Kidney capillary endothelial cell (primary cell): ENCODE measurements around the gene EIF4G3.

Experiments used
- DNase-seq: peaks from one replicate; pipeline ENCODE4 v3.0.0-alpha.2; 2018; ENCODE audit warnings: low spot score

Gene EIF4G3

DNA sequence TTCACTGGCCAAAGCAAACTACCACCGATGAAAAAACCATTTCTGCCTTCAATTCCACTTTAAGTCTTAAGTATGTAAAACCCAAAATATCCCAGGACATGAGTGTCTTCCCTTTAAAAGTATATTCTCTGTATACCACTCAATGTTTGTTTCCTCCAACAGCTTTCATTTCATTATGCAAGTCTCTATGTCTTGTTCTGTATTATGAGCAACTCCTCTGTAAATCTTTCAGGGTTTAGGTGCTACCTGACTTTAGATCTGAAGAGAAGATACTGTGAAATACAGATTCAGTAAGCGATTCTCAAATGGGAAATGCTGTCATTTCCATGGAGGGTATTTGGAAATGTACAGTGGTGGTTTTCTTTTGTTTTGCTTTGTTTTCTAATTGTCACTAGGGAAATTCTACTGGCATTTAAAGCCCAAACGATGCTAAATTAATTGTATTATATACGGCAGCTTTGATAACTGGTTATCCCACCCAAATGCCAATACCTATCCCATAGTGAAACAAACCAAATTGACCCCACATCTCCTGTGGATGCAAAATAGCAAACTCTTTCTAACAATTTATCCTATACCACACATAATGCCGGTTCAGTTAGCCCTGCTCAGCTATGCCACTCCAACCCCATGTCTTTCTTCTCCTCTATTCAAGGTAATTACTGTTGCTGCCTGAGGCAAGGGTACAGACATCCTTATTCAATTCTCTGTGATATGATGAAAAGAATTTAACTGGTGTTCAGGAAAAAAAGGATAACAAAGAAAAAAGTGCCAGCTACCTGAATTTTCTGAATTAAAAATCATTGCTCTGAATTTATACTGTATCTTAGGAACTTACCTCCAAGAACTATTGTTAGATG, 182.8 kb downstream of the EIF4G3 start:
- DNase-seq = no peak

DNA sequence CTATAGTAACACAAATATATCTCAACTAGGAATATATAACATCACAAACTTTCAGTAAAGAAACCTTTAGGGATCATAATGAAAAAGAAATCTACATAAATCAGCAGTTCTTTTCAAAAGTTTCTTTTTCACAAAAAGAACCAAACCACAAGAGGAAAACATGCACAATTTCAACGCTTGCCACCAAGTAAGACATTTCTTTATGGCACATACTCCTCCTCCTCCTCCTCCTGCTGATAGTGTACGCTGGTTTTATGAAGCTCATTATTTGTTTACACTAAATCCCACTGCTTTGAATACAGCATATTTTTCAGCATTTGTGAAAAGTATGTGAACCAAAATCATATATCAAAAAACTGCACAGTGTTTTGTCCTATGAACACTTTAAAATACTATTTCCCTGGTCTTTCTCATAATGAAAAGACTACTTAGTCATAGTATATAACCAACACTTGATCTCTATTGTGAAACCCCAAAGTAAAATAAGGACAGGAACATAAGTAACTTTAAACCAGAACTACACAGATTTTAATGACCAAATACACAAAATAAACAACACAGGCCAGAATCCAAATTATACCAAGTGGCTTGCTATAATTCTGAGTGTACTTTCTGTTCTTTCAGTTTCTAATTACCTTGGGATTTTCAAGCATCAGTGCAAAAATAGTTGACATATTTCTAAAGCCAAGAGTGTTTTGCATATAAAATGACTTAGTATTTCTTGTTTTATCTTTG, 184.2 kb downstream of the EIF4G3 start:
- no peak for DNase-seq

DNA sequence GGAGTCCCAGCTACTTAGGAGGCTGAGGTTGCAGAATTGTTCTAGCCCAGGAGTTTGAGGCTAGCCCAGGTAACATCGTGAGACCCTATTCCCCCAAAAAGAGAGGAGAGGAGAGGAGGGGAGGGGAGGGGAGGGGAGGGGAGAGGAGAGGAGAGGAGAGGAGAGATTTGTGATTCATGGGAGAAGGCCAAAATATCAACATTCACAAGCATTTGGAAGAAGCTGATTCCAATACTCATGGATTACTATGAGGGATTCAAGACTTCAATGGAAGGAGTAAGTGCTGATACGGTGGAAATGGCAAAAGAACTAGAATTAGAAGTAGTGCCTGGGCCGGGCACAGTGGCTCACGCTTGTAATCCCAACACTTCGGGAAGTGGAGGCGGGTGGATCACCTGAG, 187.8 kb downstream of the EIF4G3 start:
- no peak for DNase-seq

DNA sequence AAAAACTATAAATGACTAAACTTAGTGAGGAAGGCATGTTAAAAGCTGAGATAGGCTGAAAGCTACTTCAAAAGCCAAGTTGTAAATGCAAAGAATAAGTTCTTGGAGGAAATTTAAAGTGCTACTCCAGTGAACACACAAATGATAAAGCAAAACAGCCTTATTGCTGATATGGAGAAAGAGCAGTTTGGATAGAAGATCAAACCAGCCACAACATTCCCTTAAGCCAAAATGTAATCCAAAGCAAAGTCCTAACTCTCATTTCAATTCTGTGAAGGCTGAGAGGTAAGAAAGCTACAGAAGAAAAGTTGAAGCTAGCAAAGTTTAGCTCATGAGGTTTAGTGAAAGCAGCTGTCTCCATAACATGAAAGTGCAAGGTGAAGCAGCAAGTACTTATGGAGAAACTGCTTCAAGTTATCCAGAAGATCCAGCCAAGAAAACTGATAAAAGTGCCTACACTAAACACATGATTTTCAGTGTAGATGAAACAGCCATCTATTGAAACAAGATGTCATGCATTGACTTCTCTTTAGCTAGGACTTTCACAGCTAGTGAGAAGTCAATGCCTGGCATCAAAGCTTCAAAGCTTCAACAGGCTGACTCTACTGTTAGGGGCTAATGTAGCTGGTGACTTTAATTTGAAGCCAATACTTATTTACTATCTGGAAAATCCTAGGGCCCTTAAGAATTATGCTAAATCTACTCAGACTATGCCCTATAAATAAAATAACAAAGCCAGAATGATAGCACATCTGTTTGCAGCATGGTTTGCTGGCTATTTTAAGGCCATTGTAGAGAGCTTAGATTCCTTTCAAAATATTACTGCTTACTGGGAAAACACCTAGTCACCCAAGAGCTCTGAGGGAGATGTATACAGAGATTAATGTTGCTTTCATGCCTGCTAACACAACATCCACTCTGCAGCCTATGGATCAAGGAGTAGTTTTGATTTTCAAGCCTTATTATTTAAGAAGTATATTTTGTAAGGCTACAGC, 188.6 kb downstream of the EIF4G3 start:
- no peak for DNase-seq

GRCh38 chr1:20983297-20983889, 193.3 kb downstream of the EIF4G3 start:
- no peak for DNase-seq

- DNase-seq = peak; percentile 4
Observed at GRCh38 chr1:20982316-20982715, 194.4 kb downstream of the EIF4G3 start.

DNA sequence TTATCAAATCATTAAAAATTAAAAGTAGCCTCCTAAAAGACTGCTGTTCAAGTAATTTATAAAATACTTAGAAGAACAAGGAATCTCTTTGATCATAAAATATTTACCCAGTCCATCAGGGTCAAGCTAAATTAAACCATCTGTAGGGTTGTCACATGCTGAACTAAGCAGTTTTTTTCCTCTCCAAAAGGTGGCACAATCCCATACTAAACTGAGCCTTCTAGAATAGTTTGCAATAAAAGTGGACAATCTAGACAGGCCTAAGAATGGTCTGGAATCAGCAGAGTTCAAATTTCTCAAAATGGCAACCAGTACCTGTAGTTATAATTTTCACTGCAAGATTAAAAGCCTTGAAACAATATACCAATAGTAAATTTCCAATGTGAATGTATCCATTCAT, 194.8 kb downstream of the EIF4G3 start:
- peak; percentile 12 for DNase-seq

DNA sequence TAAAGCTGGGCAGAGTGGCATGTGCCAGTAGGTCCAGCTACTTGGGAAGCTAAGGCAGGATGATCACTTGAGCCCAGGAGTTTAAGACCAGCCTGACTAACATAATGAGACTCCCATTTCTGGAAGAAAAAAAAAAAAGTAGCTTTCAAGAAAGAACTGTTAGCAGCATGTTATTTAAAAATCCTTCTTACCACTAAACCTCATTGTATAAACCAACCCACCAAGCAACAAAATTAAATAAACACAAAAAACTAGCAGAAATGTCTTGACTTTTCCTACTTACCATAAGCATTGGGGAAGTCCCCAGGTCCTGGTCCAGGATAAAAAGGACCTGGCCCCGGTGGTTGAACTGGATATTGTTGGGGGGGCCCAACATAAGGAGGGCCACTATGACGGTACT, 196.6 kb downstream of the EIF4G3 start:
- no peak for DNase-seq

- no peak for DNase-seq
Observed at GRCh38 chr1:20978413-20978812, 198.3 kb downstream of the EIF4G3 start.

GRCh38 chr1:20975668-20976067, 201.0 kb downstream of the EIF4G3 start:
- DNase-seq = no peak

GRCh38 chr1:20974951-20975350, 201.7 kb downstream of the EIF4G3 start:
- no peak for DNase-seq

DNA sequence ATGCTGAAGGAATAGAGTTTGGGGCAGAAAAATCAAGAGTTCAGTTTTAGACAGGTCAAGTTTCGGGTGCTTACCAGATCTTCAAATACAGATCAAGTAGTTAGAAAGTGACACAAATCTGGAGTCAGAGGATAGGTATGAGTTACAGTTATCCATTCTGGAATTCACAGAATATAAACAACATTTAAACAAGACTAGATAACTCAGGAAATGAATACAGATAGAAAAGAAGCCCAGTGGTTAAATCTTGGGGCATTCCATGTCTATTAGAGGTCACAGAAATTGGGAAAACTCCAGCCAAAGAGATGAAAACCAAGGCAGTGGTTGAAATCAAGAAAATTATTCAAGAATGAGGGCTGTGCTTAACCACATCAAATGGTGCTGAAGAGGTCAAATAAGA, 202.6 kb downstream of the EIF4G3 start:
- no peak for DNase-seq

DNA sequence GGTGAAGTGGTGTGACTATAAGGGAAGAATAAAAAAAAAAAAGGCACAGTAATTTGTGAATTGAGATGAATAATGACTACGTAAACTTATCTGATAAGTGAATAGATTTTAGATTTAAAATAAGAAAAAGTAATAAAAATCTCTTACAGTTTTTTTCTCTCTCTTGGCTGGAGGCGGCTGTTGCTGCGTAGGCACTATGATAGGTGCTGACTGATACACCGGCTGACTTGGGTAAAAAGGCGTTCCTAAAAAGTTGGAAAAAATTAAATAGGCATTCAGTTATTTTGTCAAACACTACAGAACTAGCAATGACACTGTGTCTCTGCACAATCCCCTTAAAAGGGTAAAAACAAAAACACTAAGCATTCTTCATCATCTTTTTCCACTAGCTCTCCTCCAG, 203.8 kb downstream of the EIF4G3 start:
- no peak for DNase-seq

GRCh38 chr1:20964540-20965484, 211.9 kb downstream of the EIF4G3 start:
- no peak for DNase-seq

DNA sequence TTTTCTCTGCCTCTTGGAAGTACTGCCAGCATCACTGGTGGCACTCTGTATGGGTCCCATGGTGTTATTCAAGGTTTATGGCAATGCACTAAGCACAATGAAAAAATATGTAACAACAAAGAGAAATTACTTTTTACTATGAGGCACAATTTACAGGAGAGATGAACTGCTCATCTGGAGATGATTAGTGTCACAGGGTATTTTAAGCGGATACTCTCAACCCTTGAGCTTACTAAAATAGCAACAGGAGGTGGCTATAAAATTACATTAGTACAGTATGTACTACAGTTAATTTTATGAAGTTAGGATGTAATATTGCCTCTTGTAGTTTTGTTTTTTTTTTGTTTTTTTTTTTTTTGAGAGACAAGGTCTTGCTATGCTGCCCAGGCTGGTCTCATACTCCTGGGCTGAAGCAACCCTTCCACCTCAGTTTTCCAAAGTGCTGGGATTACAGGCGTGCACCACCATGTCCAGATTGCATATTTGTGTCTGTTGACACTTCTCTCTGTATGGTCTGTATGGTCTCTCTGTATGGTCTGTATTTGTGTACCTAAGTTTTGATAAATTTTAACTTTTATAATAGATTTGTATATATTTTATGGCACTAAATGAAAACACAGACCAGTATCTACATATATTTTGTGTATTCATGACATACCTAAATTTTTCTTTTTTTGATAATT, 214.0 kb downstream of the EIF4G3 start:
- no peak for DNase-seq

GRCh38 chr1:20958430-20958829, 218.3 kb downstream of the EIF4G3 start:
- DNase-seq = no peak

DNA sequence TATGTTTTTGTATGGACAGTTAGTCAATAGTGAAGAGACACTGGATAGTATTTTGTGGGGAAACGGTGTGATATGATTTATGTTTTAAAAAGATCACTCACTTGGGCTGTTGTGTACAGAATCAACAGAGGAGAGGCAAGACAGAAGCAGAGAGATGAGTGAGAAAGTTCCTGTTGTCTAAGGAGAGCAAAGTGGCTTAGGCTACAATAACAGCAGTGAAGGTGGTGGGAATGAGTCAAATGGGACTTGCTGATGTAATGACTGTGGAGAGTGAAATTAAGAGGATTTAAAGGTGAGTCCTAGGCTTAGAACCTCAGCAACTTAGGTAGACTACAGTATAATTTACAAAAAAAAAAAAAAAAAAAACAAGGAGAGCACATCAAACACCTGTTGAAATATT, 220.4 kb downstream of the EIF4G3 start:
- DNase-seq = no peak

- no peak for DNase-seq
Observed at GRCh38 chr1:20950679-20951078, 226.0 kb downstream of the EIF4G3 start.

DNA sequence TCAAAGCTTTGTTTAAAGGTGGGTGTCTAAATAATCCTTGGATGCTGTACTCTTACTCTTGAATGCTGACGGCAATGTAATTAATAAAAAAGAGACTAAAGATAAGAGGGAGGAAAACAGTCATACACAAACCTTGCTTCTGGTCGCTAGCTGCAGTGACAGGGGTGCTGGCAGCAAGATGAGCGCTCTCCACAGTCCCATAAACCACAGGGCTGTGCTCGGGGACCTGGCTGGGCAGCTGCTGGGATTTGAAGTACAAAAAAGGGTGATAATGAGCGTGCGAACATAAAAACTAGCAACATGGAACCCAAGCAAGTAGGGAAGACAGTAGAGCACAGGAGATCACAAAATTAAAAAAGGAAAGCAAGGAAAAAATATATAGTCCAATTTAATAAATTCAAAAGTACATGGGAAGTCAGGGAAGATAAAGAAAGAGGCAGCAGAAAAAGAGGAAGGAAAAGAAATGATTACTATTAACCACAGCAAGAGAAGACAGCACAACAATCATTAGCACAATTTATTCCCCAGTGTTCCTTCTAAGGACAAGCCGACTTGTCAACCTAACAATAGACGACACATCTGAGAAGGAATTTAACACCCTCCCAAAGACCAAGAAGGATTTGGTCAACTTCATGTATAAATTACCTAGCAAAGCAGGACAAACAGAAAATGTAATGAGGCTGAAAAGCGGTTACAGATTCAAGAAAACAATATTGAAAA, 226.7 kb downstream of the EIF4G3 start:
- DNase-seq = no peak
